ENCODE data around the gene ZNF593. TPM values are rescaled to one million over a fixed set of nuclear protein-coding genes. Genes with fewer than 3 reads are reported as not detected.
A peak's percentile ranks its signal among the peaks of the same experiment; 100 is the strongest.

Gene ZNF593
- total and polyA plus RNA-seq, 2 donors (not counting 1 experiment from before 2014, with no cell fraction given): 10.7 to 60.0 TPM

GRCh38 chr1:26164036-26164860 is 5.5 kb upstream of the ZNF593 start:
- POLR2A ChIA-PET: interaction anchor here (0.6 kb wide), 1 partner anchor 737 kb away, joined by 3 read pairs; no protein-coding TSS in a partner anchor
- H3K4me1 Mint-ChIP-seq: peaks cover 13% of the 10 kb centered on the region
- no peaks in the 10 kb centered on the region for H3K9me3 Mint-ChIP-seq (ENCODE audit: insufficient read depth)

More at GRCh38 chr1:26164036-26164860, 5.5 kb upstream of the ZNF593 start:
- H3K36me3 ChIP-seq (replicated peaks in 1 of 2; ENCODE audit: control extremely low read depth in 1 of 2, control insufficient read depth in 1 of 2, extremely low read depth in 1 of 2, insufficient read depth in 2 of 2, low read length in 1 of 2): no peaks in the 10 kb centered on the region
- H3K4me3 ChIP-seq (ENCODE audit: control extremely low read depth in 1 of 5, extremely low read depth in 1 of 5, insufficient read depth in 1 of 5, low read depth in 2 of 5, low read length in 4 of 5): peak overlapping the region in 4 of 5 experiments; percentile 6 to 52 (median 43)
- peak; percentile 72 for ATAC-seq (ENCODE audit: low read depth)
- H3K27me3 ChIP-seq (replicated peaks in 1 of 4; ENCODE audit: control extremely low read depth in 1 of 4, control insufficient read depth in 3 of 4, insufficient read depth in 4 of 4, low read length in 3 of 4): peaks cover 0 to 38% (median 17%) of the 10 kb centered on the region in 4 experiments
- 15% methylated on average over 72 of the region's 72 CpGs for WGBS (ENCODE audit: insufficient coverage)
- H4K20me1 ChIP-seq (ENCODE audit: control insufficient read depth, insufficient read depth, low read length, poor library complexity, severe bottlenecking): no peaks in the 10 kb centered on the region
- H3K9ac ChIP-seq (ENCODE audit: low read length): peak overlapping the region; percentile 55
- no peak overlapping the region for H3K27ac Mint-ChIP-seq
- H3K4me1 ChIP-seq (ENCODE audit: control insufficient read depth in 2 of 2, insufficient read depth in 2 of 2, low read length in 2 of 2): peaks cover 23% of the 10 kb centered on the region in 2 donors
- TF ChIP-seq EZH2 (IDR thresholded peaks at IDR 0.05; ENCODE audit: borderline replicate concordance, insufficient read depth, low read depth, low read length, poor library complexity, severe bottlenecking): no peak
- TF ChIP-seq CTCF (IDR thresholded peaks at IDR 0.05): peak; percentile 78
- peaks cover 0 to 3% (median 0%) of the 10 kb centered on the region in 3 donors for H3K9me3 ChIP-seq (ENCODE audit: control extremely low read depth in 1 of 3, control insufficient read depth in 2 of 3, insufficient read depth in 1 of 3, low read length in 2 of 3)
- H3K4me3 Mint-ChIP-seq: peak overlapping the region; percentile 71
- intact Hi-C loops (cut with micrococcal nuclease): loop anchor here (1.0 to 5.0 kb wide), 2 partner anchors 59 to 127 kb away; no protein-coding TSS in a partner anchor
- peak overlapping the region; percentile 93 for H3K4me2 ChIP-seq (replicated peaks; ENCODE audit: low read depth, low read length, poor library complexity, severe bottlenecking)
- peak; percentile 77 for DNase-seq
- H3K79me2 ChIP-seq (ENCODE audit: control insufficient read depth, insufficient read depth, low read length): no peaks in the 10 kb centered on the region
- CTCF ChIA-PET: interaction anchor here (0.6 to 1.4 kb wide), 10 partner anchors 14 to 395 kb away, joined by 3 to 5 read pairs (median 4); no protein-coding TSS in a partner anchor
- H3K27me3 Mint-ChIP-seq: peaks cover 15% of the 10 kb centered on the region
- peak overlapping the region; percentile 83 for H2AFZ ChIP-seq (ENCODE audit: insufficient read depth, low read depth, low read length, poor library complexity, severe bottlenecking)
- H3K27ac ChIP-seq (ENCODE audit: low read length in 2 of 2): no peak overlapping the region
